Measurements from ENCODE around the gene ATP8A2.

GRCh38 chr13:25756251-25756650 lies 384.5 kb downstream of the ATP8A2 start:
- TF ChIP-seq POLR2A (IDR thresholded peaks at IDR 0.05) (no peak), CTCF (IDR thresholded peaks at IDR 0.05) (no peak), EP300 (IDR thresholded peaks at IDR 0.05) (no peak), POLR2AphosphoS5 (IDR thresholded peaks at IDR 0.05) (no peak)
